H54 (cell line): ENCODE measurements around the gene COMT.

ENCODE experiments used
- DNase-seq: peaks from one replicate; pipeline ENCODE4 v3.0.0; 2011; ENCODE audit warnings: low spot score, mixed read lengths; ENCODE audit not compliant: insufficient read length
- FAIRE-seq: peaks from 3 replicates; lab custom pipeline; 2011; peaks lifted over from hg19 to GRCh38; lab: Jason Lieb, UNC
- POLR2A ChIP-seq: IDR thresholded peaks from 2 replicates; pipeline ENCODE4 v1.6.1; 2011; ENCODE audit warnings: low read depth, mild to moderate bottlenecking, low read length

The COMT gene

DNA sequence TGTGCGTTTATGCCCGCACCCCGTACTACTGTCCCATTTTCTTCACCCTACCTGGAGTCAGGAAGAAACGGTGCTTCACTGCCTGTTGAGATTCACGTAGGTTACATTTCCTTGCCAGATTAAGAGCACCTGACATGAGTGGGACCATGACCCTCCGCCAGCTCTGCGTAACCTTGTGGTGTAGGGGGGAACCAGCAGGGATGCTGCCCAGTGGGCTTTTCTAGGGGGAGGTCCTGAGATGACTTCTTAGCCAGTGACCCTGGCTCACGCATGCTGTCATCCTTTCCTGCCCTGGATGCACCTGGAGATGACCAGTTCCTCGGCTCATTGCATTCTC is 76.0 kb downstream of the COMT start:
- FAIRE-seq (no peak), DNase-seq (no peak)
- no peak for TF ChIP-seq POLR2A

DNA sequence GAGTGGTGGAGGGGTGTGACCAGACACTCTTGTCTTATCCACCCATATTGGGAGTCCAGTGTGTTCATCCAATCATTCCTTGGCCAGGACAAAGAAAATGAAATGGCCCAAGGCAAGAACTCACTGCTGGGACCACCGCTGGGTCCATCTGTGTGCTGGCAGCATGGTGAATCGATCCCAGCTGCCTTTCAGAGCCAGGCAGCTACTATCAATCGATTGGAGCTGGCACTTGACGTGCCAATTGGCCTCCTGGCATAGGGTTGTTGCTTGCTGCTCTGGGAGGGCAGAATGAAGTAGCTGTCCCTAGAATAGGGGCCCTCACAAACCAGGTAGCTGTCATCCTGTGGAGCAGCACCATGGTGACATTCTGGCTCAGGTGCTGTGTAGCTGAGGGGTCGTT is 76.4 kb downstream of the COMT start:
- TF ChIP-seq POLR2A = no peak
- FAIRE-seq (no peak), DNase-seq (no peak)
